OCI-LY3 (cell line): ENCODE data around the gene GPR89B.

ENCODE experiments used
- H2AFZ ChIP-seq: fragments of 200-600, 300-600 bp; shearing (Covaris generic); 2 replicates; pipeline ENCODE4 v1.6.0; 2014; ENCODE audit warnings: antibody characterized with exemption, low read depth, low read length
- H3K27ac ChIP-seq: fragments of 200-600, 300-600 bp; sonication (generic); 2 replicates; pipeline ENCODE4 v1.5.1; 2014; ENCODE audit warnings: mild to moderate bottlenecking, low read length, moderate library complexity, mixed read lengths
- H3K27me3 ChIP-seq: fragments of 200-600, 300-600 bp; sonication (generic); 2 replicates; pipeline ENCODE4 v1.6.1; 2014; ENCODE audit warnings: low read depth, low read length, mixed read lengths
- H3K36me3 ChIP-seq: fragments of 200-600, 300-600 bp; sonication (generic); replicated peaks from 2 replicates; pipeline ENCODE3; 2014; ENCODE audit warnings: low read depth, low read length, mixed read lengths
- H3K4me1 ChIP-seq: fragments of 300-600, 200-600 bp; sonication (generic); 2 replicates; pipeline ENCODE4 v1.6.1; 2014; ENCODE audit warnings: low read length, mixed read lengths
- H3K4me2 ChIP-seq: fragments of 200-600, 300-600 bp; sonication (generic); 2 replicates; pipeline ENCODE4 v1.6.1; 2014; ENCODE audit warnings: low read length, mixed read lengths
- H3K4me3 ChIP-seq: fragments of 300-600, 200-600 bp; sonication (generic); 2 replicates; pipeline ENCODE4 v1.5.1; 2014; ENCODE audit warnings: antibody characterized with exemption, mild to moderate bottlenecking, low read length, moderate library complexity
- H3K79me2 ChIP-seq: fragments of 300-600, 200-600 bp; shearing (Covaris generic); 2 replicates; pipeline ENCODE4 v1.6.1; 2014; ENCODE audit warnings: mild to moderate bottlenecking, low read length, mixed read lengths
- H3K9ac ChIP-seq: fragments of 300-600, 200-600 bp; shearing (Covaris generic); 2 replicates; pipeline ENCODE4 v1.6.0; 2014; ENCODE audit warnings: mild to moderate bottlenecking, low read length, moderate library complexity
- H3K9me3 ChIP-seq: fragments of 200-600, 300-600 bp; shearing (Covaris generic); 2 replicates; pipeline ENCODE4 v1.6.1; 2014; ENCODE audit warnings: low read length, mixed read lengths; ENCODE audit not compliant: insufficient read depth
- H4K20me1 ChIP-seq: fragments of 200-600, 300-600 bp; sonication (generic); 2 replicates; pipeline ENCODE4 v1.6.1; 2016; ENCODE audit warnings: low read length, mixed read lengths; ENCODE audit not compliant: insufficient read depth
- EZH2phosphoT487 ChIP-seq: fragments of 200-600 bp; shearing (Covaris generic); IDR thresholded peaks from 2 replicates; pipeline ENCODE4 v1.6.1; 2018; ENCODE audit warnings: antibody characterized with exemption, mixed run types, low read depth
- TF ChIP-seq, protein P1 (sequence below): fragments of 200-600, 300-600 bp; sonication (generic); IDR thresholded peaks from 2 replicates; pipeline ENCODE4 v1.5.1; 2014; ENCODE audit warnings: antibody characterized with exemption, low read length, low read depth

Gene GPR89B

DNA sequence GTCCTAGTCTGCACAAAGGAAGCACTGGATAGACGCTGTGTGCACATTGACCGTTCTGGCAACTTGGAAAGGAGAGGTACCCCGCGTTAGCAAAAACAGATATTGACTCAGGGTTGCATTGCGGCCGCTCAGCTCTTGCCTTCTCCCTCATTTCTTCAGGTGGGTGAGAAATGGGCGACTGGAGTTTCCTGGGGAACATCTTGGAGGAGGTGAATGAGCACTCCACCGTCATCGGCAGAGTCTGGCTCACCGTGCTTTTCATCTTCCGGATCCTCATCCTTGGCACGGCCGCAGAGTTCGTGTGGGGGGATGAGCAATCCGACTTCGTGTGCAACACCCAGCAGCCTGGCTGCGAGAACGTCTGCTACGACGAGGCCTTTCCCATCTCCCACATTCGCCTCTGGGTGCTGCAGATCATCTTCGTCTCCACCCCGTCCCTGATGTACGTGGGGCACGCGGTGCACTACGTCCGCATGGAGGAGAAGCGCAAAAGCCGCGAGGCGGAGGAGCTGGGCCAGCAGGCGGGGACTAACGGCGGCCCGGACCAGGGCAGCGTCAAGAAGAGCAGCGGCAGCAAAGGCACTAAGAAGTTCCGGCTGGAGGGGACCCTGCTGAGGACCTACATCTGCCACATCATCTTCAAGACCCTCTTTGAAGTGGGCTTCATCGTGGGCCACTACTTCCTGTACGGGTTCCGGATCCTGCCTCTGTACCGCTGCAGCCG, 20.3 kb upstream of the GPR89B start:
- Histone ChIP-seq H3K79me2 (no peaks in the 10 kb centered on the region), H3K4me1 (no peaks in the 10 kb centered on the region), H3K4me3 (no peak overlapping the region), H3K4me2 (no peak overlapping the region), H3K9ac (no peak overlapping the region), H3K27me3 (no peaks in the 10 kb centered on the region; the same call in 1 of the 2 replicates), H3K9me3 (no peaks in the 10 kb centered on the region), H2AFZ (no peak overlapping the region), H3K27ac (no peak overlapping the region), H4K20me1 (no peaks in the 10 kb centered on the region), H3K36me3 (no peaks in the 10 kb centered on the region)
- TF ChIP-seq EZH2phosphoT487 = no peak
- TF ChIP-seq, protein P1, sequence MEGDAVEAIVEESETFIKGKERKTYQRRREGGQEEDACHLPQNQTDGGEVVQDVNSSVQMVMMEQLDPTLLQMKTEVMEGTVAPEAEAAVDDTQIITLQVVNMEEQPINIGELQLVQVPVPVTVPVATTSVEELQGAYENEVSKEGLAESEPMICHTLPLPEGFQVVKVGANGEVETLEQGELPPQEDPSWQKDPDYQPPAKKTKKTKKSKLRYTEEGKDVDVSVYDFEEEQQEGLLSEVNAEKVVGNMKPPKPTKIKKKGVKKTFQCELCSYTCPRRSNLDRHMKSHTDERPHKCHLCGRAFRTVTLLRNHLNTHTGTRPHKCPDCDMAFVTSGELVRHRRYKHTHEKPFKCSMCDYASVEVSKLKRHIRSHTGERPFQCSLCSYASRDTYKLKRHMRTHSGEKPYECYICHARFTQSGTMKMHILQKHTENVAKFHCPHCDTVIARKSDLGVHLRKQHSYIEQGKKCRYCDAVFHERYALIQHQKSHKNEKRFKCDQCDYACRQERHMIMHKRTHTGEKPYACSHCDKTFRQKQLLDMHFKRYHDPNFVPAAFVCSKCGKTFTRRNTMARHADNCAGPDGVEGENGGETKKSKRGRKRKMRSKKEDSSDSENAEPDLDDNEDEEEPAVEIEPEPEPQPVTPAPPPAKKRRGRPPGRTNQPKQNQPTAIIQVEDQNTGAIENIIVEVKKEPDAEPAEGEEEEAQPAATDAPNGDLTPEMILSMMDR = no peak

GRCh38 chr1:147912553-147912952, 15.7 kb upstream of the GPR89B start:
- no peak for TF ChIP-seq EZH2phosphoT487
- TF ChIP-seq, protein P1 = no peak

GRCh38 chr1:147913362-147913942, 14.8 kb upstream of the GPR89B start:
- no peak overlapping the region for H2AFZ ChIP-seq
- H3K9me3 ChIP-seq = no peaks in the 10 kb centered on the region
- H4K20me1 ChIP-seq = no peaks in the 10 kb centered on the region
- no peaks in the 10 kb centered on the region for H3K4me1 ChIP-seq
- no peak overlapping the region for H3K27ac ChIP-seq
- H3K4me3 ChIP-seq = no peak overlapping the region
- TF ChIP-seq EZH2phosphoT487 = no peak
- TF ChIP-seq, protein P1 = no peak
- H3K36me3 ChIP-seq = no peaks in the 10 kb centered on the region
- H3K4me2 ChIP-seq = no peak overlapping the region
- H3K79me2 ChIP-seq = no peaks in the 10 kb centered on the region
- peaks cover 18% of the 10 kb centered on the region for H3K27me3 ChIP-seq
- no peak overlapping the region for H3K9ac ChIP-seq

More at GRCh38 chr1:147912553-147912952, 15.7 kb upstream of the GPR89B start:
- H3K4me3 ChIP-seq = no peak overlapping the region
- no peaks in the 10 kb centered on the region for H3K36me3 ChIP-seq
- no peaks in the 10 kb centered on the region for H3K4me1 ChIP-seq
- no peak overlapping the region for H2AFZ ChIP-seq
- peaks cover 18% of the 10 kb centered on the region for H3K27me3 ChIP-seq
- H3K9ac ChIP-seq = no peak overlapping the region
- H3K4me2 ChIP-seq = no peak overlapping the region
- no peaks in the 10 kb centered on the region for H4K20me1 ChIP-seq
- H3K79me2 ChIP-seq = no peaks in the 10 kb centered on the region
- no peak overlapping the region for H3K27ac ChIP-seq
- H3K9me3 ChIP-seq = no peaks in the 10 kb centered on the region

GRCh38 chr1:147919896-147920295, 8.3 kb upstream of the GPR89B start:
- Histone ChIP-seq H3K4me3 (no peak overlapping the region), H3K4me1 (peaks cover 4% of the 10 kb centered on the region), H4K20me1 (no peaks in the 10 kb centered on the region), H2AFZ (no peak overlapping the region), H3K27me3 (peaks cover 9% of the 10 kb centered on the region; the same call in 1 of the 2 replicates), H3K4me2 (no peak overlapping the region), H3K9me3 (no peaks in the 10 kb centered on the region), H3K36me3 (no peaks in the 10 kb centered on the region), H3K27ac (no peak overlapping the region), H3K9ac (no peak overlapping the region), H3K79me2 (no peaks in the 10 kb centered on the region)
- TF ChIP-seq, protein P1 = no peak
- TF ChIP-seq EZH2phosphoT487 = no peak
